ENCODE results near the gene SAMD9L.

Gene SAMD9L
- 44.9 to 1,339 (median 83.4) reads per million in 18 experiments for total RNA-seq

- peak; percentile 42 to 46 for DNase-seq
These were observed at the start of gene SAMD9L for GRCh38 chr7:93148144-93148543. Gene SAMD9L (minus strand): TSS chr7:93148385. CDS start chr7:93135971, 12,414 bp downstream.

- peak; percentile 48 to 57 for DNase-seq
These were observed 48.2 kb upstream of the SAMD9L start for GRCh38 chr7:93196336-93196735.

DNA sequence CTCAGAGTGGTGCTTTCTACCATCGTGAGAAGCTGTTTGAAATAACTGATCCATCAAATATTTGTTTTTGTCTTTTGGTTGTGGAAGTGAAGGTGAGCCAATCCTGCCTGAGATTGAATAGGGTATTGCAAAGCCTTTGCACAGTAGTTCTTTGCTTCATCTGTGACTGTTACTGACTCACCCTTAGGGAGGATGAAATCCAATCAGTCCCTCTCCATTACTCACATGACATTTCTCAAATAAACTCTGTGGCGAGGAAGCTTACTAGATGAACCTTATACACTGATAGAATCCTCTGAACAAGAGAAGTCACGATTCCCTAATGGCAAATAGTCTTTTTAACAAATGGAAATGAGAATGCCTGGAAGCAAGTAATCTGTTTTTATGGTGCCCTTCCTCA lies 46.2 kb upstream of the SAMD9L start:
- DNase-seq = peak; percentile 45 to 58

DNA sequence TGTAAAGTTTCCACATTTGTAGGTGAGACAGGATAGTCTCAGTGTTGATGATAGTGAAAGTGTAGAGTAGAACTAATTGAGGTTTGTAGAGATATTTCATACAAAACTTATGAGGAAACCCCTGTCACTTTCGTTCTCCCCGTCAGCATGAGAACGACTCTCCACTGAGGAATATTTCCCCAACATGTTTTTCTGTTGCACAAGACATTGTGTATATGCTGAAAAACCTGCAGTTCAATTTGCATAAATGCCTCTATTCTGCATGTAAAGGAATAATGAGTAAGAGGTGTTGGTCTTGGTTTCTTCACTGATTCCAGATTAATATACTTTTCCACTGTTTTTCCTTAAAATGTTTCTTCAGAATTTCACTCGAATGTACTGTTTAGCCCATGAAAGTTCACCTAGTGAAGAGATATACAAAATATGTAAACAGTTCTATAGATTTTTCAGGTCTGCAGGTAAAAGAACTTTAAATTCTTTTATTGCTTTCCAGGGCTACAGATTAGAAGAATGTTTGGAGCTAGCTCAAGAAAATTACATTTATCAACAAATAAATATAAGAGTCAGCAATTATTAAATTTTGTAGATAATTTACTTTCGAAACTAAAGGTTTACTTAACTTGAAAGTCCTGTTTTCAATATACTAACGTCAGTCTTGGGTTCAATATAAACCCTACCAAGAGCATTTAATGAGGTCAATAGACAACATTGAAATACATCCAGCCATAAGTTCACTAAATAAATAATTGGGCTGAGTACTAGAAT lies 40.9 kb upstream of the SAMD9L start:
- no peak for DNase-seq

DNA sequence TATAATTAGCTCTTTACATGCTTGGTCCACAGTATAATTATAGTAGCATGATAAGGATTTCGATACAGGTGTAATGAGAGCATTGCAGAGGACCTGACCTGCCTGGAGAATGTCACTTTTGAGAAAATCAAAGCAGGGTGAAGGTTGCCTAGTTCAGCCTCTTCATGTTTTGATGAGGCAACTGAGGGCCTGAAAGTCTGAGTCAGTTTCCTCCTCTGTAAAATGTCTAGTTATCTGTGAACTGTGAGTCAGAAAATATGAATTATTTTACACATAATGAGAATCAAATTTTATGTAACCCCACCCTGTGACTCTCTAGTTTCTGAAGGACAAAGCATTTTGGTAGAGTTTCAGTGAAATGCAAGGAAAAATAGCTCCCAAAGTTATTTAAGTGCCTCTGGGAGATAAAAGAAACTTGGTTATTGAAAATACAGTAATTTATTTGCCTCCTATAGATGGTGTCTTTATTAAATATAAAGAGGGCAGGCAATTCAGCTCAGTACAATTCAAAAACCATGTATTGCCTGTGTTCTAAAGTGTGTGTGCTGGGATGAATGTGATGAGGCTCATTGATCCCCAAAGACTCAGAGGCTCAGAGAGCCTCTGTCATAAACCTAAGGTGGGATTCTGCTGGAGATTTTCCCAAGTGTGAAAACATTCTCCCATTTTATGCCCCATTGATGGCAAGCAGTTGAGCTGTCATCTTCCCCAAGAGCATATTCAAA lies 37.3 kb upstream of the SAMD9L start:
- peak in 1 of 2 donors; percentile 17 for DNase-seq

GRCh38 chr7:93179173-93179572 lies 31.0 kb upstream of the SAMD9L start:
- DNase-seq = no peak

DNA sequence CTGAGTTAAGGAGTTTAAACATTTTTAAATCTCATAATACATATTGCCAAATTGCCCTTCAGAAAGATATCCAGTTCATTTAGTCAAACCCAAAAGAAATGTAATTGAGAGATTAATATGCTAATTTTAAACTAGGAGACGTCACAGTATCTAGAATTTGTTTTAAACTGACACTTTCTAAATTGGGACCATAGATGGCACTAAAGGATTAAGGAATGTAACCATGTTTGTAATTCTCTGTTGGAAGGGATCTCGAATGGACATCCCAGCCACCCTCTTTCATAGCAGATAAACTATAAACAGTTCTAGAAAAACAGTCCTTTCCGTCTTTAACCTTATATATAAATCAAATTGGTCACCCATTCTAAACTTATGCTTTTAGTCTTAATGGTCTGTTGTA lies 30.0 kb upstream of the SAMD9L start:
- peak; percentile 40 to 56 for DNase-seq

GRCh38 chr7:93176992-93177580 lies 28.9 kb upstream of the SAMD9L start:
- DNase-seq = peak in 1 of 2 donors; percentile 48

DNA sequence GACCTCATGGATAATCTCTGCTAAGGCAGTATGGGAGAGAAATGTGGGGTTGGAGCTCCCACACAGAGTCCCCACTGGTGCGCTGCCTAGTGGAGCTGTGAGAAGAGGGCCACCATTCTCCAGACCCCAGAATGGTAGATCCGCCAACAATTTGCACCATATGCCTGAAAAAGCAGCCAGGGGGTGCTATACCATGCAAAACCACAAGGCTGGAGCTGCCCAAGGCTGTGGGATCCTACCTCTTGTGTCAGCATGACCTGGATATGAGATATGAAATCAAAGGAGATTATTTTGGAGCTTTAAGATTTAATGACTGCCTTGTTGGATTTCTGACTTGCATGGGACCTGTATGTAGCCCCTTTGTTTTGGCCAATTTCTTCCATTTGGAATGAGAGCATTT lies 27.0 kb upstream of the SAMD9L start:
- DNase-seq = no peak

DNA sequence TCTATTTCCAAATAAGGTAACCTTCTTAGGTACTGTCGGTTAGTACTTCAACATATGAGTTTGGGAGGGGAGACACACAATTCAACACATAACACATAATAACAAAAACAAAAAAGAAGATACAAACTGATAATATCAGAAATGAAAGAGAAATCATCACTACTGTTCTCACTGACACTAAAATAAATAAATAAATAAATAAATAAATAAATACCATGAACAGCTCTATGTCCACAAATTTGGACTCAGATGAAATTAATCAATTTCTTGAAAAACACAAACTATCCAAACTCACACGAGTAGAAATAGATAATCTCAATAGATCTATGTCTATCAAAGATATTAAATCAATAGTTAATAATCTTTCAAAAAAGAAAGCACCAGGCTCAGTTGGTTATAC lies 24.5 kb upstream of the SAMD9L start:
- no peak for DNase-seq

DNA sequence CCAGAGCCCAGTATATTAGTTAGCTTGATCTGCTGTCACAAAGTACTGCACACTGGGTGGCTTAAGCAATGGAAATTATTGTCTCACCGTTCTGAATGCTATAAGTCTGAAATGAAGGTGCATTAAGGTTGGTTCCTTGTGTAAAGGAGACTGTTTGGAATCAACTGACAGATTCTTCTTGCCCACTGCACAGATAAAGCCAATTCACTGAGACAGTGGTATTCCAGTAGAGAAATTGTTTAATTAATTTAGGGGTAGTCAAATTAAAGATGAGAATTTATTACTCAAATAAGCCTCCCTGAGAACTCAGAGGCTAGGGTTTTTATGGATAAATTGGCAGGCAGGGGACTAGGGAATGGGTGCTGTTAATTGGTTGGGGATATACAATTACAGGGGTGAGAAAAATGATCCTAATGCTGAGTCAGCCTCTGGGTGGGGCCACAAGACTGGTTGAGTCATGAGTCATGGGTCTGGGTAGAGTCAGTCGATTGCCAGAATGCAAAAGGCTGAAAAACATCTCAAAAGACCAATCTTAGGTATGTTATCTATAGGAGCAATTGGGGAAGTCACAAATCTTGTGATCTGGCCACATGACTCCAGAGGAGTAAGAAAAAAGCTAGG lies 23.5 kb upstream of the SAMD9L start:
- DNase-seq = peak in 1 of 2 donors; percentile 19

- DNase-seq = peak in 1 of 2 donors; percentile 22
These were observed 17.3 kb upstream of the SAMD9L start for GRCh38 chr7:93165447-93165846.

- no peak for DNase-seq
These were observed 16.6 kb upstream of the SAMD9L start for GRCh38 chr7:93164766-93165165.

DNA sequence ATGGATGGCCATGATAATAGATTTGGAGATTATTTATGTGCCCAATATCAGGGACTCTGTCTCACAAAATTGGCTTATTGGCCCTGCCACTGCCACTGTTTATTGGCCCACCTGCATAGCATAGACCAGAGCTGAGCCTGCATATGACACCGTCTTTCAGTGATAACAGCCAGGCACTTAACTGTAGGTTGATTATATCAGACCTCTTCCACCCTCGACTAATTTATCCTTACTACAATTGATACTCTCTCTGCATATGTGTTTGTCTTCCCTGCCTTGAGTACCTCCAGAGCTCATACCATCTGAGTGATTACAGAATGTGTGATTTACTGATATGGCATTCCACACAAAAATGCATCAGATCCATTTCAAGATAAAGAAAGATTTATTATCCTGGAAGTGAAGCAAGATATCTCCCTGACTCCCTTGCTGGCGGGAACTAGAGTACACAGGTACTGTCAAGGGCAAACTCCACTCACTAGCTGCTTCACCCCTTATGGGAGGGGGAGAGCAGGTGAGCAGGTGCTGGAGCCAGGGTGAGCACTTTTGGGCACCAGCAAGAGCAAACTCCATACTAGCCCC lies 13.1 kb upstream of the SAMD9L start:
- no peak for DNase-seq

DNA sequence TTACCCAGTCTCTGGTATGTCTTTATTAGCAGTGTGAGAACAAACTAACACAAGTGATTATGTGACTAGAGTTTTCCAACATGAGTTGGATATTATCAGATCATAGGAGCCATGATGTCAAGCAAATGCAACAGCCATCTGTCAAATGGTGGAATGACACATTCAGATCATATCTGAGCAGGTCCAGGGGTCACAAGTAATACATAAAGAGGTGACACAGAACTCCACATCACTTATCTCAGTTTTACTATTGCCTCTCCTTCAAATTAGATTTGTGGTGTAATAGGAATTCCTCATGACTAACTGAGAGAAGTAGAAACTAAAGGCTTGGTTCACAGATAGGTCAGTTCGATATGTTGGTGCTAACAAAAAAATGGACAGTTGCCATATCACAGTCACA lies 12.2 kb upstream of the SAMD9L start:
- DNase-seq = no peak

- DNase-seq = no peak
These were observed 11.3 kb upstream of the SAMD9L start for GRCh38 chr7:93159490-93159889.

- no peak for DNase-seq
These were observed 8.7 kb upstream of the SAMD9L start for GRCh38 chr7:93156884-93157283.

- DNase-seq = peak; percentile 53 to 56
These were observed 2.1 kb upstream of the SAMD9L start for GRCh38 chr7:93150200-93150835.

DNA sequence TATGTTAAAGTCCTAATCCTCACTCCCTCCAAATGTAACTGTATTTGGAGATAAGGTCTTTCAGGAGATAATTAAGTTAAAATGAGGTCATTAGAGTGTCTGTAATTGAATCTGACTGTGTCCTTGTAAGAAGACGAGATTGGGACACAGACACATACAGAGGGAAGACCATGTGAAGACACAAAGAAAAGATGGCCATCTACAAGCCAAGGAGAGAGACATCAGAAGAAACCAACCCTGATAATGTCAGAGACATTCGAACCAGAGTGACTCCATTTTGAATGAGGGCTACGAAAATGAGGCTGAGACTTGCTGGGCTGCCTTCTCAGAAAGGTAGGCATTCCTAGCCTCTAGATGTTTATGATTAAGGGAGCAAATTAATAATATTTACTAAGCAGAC lies 542 bp upstream of the SAMD9L start:
- DNase-seq = no peak

- peak; percentile 37 to 52 for DNase-seq
These were observed 822 bp downstream of the SAMD9L start for GRCh38 chr7:93147363-93147762.

GRCh38 chr7:93146472-93147141 lies 1.6 kb downstream of the SAMD9L start:
- DNase-seq = peak; percentile 9 to 11

DNA sequence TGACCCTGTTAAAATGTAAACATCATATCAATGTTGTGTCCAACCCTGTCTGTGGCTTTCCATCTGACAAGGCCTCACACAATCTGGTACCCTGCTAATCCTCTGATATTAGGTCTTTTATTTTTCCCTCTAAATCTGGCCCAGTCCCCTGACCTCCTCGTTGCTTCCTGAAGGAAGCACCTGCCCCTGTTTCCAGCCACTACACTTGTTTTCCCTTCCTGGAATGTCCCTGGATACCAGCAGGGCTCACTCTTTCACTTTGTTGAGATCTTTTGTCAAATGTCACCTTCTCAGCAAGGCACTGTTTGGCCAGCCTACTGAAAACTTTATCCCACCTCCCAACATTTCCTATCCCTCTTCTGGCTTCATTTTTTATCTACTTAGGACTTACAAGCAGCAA lies 2.1 kb downstream of the SAMD9L start:
- no peak for DNase-seq
